LHCN-M2 (cell line): ENCODE measurements around the gene C5. TPM values are rescaled to one million over a fixed set of nuclear protein-coding genes. Genes with fewer than 3 reads are reported as not detected.
A peak's percentile ranks its signal among the peaks of the same experiment; 100 is the strongest.
"Not testable (repeated sequence)": the region's sequence is repeated elsewhere in the genome, so short reads cannot be mapped to it uniquely, and the experiment has no call there.

Experiments
- DNase-seq: peaks from one replicate; pipeline ENCODE4 v3.0.0-alpha.2; 2012; ENCODE audit warnings: low read depth
- total RNA-seq: library from RNA; depleted of rRNA; stranded (reverse); fragments of >200 nt; gene quantifications from 2 replicates; pipeline ENCODE4 v1.2.3, GENCODE V29; 2014

C5 gene
- total RNA-seq, 1 experiment from 2014 or later, result 3.6 TPM

DNA sequence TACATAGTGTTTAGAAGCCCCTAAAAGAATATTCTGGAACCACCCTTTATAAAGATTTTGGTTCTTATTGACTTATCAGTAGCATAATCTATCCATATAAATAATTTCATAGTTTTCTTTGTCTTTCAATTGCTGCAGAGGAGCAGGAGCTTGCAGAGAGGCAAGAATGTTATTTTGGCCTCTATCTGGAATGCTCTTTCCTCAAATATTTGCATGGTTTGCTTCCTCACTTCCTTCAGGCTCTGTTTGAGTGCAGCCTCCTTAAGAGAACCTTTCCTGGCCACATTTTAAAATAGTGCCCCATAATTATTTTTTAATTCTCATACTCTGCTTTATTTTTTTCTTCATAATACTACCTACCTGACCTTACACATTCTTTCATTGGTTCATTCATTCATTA lies 1.5 kb downstream of the C5 start:
- DNase-seq, result no peak

DNA sequence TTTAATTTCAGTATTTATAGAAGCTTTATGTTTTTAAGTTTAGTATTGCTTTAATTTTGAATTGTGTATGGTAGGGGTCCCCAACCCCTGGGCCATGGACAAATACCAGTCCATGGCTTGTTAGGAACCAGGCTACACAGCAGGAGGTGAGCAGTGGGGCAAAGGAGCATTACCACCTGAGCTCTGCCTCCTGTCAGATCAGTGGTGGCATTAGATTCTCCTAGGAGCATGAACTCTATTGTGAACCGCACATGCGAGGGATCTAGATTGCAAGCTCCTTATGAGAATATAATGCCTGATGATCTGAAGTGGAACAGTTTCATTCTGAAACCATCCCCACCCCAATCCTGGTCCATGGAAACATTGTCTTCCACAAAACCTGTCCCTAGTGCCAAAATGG lies 1.9 kb downstream of the C5 start:
- DNase-seq, result no peak

GRCh38 chr9:121038804-121039203 lies 11.3 kb downstream of the C5 start:
- DNase-seq, result no peak

DNA sequence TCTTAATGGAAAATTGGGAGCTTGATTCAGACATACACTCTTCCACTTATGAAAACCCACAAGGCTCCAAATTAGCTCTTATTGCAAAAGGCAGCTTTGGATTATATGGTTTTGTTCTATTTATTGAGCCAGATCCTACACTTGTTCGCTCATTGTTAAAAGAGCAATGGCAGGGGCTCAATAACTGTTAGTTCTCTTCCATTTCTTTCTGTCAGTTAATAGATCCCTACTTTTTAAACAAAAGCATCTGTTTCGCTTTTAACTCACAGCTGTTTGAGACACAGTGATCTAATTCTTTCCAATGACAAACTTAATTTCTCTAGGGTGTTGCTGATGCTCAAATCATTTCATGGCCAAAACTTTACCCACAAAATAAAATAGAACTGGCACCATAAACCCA lies 11.7 kb downstream of the C5 start:
- DNase-seq, result no peak

- not testable (repeated sequence) for DNase-seq
Measured at GRCh38 chr9:121035717-121036116, 14.4 kb downstream of the C5 start.

- DNase-seq, result no peak
Measured at GRCh38 chr9:121034529-121034928, 15.5 kb downstream of the C5 start.

- DNase-seq, result no peak
Measured at GRCh38 chr9:121029469-121029868, 20.6 kb downstream of the C5 start.

- DNase-seq, result not testable (repeated sequence)
Measured at GRCh38 chr9:121028285-121028684, 21.8 kb downstream of the C5 start.

GRCh38 chr9:121026768-121027167 lies 23.3 kb downstream of the C5 start:
- no peak for DNase-seq

GRCh38 chr9:121026260-121026691 lies 23.8 kb downstream of the C5 start:
- DNase-seq, result peak; percentile 5

DNA sequence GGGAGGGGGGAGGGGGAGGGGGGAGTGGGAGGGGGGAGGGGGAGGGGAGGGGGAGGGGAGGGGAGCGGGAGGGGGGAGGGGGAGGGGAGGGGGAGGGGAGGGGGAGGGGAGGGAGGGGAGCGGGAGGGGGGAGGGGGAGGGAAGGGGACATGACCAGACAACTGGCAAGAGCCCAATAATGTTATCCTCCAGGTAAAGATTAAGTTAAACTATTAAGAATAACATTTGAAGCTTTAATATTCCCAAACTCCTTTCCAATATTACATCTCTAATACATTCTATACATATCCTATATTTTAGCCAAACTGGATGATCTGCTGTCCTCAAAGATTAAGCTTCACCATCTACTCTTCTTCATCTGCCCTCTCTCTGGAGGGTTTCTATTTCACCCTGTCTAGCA lies 25.8 kb downstream of the C5 start:
- no peak for DNase-seq

DNA sequence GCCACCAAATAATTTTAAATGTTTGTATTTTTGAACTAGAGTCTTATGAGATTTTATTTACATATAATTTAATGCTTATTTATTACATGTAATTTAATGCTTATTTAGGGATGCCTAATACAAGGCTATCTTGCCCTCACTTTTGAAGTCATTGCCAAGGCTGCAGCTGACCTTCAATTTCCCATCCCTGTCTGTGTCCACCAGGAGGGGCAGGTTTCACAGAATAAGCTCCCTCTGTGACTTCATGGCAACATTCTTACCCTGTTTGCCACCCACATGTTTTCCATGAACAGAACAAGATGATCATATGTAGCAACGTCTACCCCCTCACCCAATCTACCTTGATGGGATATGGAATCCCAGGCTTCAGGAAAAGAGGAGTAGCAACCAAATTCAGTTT lies 27.0 kb downstream of the C5 start:
- DNase-seq, result peak; percentile 7

- peak; percentile 53 for DNase-seq
Measured at GRCh38 chr9:121021301-121021700, 28.8 kb downstream of the C5 start.

DNA sequence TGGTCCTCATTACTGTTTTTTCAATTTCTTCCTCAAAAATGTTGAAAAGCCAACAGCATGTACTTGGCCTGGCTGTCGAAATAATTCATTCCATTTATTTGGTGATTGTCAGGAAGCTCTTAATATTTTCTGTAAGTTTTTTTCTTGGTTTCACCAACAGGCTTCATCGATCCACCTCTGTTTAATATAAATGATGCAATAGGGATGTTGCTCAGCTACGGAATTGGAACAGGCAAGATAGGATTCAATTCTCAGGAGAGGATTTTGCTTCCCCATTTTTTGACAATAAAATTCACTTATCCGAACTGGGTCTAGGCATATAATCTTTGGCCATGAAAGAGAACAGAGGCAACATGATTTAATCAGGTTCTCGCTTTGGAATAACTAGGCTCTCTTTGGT lies 30.8 kb downstream of the C5 start:
- no peak for DNase-seq

GRCh38 chr9:121013911-121014310 lies 36.2 kb downstream of the C5 start:
- DNase-seq, result no peak

- DNase-seq, result no peak
Measured at GRCh38 chr9:121009650-121010049, 40.4 kb downstream of the C5 start.

DNA sequence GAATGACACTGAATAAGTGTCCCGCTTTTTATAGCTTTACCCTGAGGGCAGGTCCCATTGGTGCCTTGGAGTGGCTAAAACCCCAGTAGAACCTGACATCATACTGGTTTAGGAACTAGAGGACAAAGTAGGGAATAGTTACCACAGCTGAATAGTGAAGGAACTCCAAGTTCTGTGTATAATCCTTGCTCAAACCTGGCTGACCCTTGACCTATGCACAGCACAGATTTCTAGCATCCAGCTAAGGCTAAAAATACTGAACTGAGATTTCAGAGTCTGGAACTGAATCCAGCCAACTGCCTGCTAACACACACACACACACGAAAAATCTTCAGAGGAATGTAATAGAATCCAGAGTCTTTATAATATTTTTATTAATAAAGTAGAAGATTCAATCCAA lies 50.8 kb downstream of the C5 start:
- no peak for DNase-seq

GRCh38 chr9:120998111-120998510 lies 52.0 kb downstream of the C5 start:
- no peak for DNase-seq

- no peak for DNase-seq
Measured at GRCh38 chr9:120997502-120997901, 52.6 kb downstream of the C5 start.

DNA sequence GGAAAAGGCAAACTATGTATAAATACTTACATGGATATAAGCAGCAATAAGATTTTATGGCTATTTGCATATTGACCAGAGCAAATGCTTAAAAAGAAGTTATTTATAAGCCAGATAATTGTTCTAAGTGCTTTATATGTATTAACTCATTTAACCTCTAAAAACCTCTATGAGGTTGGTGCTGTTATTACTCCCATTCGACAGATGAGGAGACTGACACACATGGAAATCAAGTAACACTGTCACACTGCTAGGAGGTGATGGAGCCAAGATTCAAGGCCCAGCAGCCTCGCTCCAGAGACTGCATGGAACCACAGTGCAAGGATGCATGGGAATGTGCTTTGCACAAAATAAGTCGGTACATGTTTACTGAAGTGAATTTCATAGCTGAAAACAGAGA lies 53.7 kb downstream of the C5 start:
- no peak for DNase-seq

DNA sequence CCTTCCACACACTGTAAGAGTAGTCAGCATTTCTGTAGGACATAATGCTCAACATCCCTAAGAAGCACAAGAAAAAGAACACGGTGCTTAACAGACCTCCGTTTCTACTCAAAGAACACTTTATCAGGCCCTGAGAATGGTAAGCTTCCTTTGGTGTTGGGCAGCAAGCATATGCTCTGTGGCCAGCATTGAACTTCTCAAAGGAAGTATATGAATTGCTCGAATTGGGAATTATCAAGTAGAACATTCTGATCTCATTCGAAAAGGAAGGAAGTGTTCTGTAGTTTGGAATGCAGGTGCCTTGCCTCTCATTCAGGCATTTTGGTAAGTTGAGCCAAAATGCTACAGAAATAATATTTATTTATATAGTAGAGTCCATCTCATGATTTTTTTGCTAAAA lies 61.0 kb downstream of the C5 start:
- no peak for DNase-seq

DNA sequence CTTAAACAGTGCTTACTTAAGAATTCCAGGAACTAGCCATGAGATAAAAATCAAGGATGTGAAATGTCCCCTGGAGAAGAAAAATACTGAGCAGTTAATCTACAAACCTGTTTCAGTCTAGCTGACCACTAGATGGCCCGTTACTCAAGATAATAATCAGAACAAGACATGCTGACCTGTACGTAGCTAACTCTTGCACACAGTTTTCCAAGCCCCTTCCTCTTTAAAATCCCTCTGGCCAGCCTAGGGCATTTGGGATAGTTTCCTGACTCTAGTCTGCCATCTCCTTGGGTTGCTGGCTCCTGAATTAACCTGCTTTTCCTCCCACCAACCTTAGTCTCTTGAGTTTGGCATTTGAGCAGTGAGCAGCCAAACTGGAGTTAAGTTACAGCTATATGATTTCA lies 64.3 kb downstream of the C5 start:
- peak; percentile 48 for DNase-seq

GRCh38 chr9:120983259-120983837 lies 66.7 kb downstream of the C5 start:
- no peak for DNase-seq

DNA sequence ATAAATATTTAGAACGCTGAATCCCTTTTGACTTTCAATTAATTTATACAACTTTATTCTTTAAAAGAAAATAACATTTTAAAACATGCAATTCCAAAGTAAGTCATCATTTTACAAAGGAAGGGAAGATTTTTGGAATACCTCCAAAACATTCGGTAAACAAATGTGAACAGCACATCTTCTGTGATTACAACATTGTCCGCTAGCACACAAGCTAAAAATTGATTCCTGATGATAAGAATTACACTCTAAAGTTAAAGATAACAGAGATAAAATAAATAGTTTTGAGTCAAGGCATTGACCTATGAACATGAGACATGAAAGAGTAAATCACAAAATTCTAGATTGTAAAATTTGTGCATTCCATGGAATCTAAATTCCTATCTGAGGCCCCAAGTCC lies 67.2 kb downstream of the C5 start:
- no peak for DNase-seq
